Caki2 (cell line): ENCODE data around the gene DENND1A. TPM values are rescaled to one million over a fixed set of nuclear protein-coding genes. Genes with fewer than 3 reads are reported as not detected.
"Not testable (repeated sequence)": the region's sequence is repeated elsewhere in the genome, so short reads cannot be mapped to it uniquely, and the experiment has no call there.

ENCODE experiments used
- DNase-seq: peaks from one replicate; pipeline ENCODE4 v3.0.0-alpha.2; 2015; ENCODE audit warnings: low read depth
- in situ Hi-C: cut with HindIII; loops from 2 replicates; pipeline ENCODE4 v1.10.0; 2016; ENCODE audit warnings: low sequenced_read_pairs, low pct_unique_long_range_greater_than_20kb, mixed read lengths
- total RNA-seq: library from RNA; depleted of rRNA; stranded (reverse); fragments of >200 nt; shearing (Covaris generic); gene quantifications from 2 replicates; pipeline ENCODE4 v1.2.3, GENCODE V29; 2014; ENCODE audit warnings: low replicate concordance

Gene DENND1A
- total RNA-seq, 1 experiment from 2014 or later: 14.0 TPM

DNA sequence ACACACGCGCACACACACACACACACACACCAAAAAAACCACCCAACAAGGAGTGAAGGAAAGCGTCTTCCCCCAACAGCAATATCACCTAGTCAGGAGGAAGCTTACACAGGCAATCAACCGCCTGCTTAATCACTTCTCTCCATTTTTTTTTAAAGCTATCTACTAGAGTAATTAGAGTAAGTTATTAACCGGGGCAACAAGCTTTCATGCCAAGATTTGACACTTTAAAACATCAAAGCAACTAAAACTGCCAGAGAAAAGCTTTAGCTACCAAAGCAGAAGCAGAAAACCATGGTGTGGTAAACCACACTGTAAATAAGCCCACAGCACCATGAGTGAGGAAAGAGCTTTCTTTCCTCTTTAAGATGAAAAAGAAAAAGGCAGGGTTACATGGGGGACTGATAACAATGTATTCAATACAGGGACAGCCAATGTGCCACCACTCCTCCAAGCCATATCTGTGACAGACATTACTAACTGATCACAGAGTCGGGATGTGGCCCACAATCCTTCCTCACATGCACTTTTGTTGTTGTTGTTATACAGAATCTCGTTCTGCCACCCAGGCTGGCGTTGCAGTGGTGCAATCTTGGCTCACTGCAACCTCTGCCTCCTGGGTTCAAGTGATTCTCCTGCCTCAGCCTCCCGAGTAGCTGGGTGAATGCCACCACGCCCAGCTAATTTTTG lies 291.8 kb downstream of the DENND1A start:
- DNase-seq: peak; percentile 62
- in situ Hi-C loops: no loop called here

DNA sequence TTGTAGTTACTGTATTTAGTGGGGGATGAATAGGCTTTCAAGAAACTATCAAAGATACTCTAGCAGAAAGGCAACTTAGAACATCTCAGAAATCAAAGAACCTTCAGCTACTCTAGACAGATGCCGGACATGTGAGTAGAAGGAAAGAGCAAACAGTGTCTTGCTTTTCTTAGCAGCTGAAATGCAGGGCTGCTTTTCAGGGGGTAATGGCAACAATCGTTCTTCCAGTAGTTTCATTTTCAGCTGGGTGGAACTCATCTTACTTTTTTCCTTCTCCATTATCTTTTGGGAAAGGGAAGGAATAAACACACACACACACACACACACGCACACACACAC lies 292.4 kb downstream of the DENND1A start:
- in situ Hi-C loops: no loop called here
- no peak for DNase-seq

DNA sequence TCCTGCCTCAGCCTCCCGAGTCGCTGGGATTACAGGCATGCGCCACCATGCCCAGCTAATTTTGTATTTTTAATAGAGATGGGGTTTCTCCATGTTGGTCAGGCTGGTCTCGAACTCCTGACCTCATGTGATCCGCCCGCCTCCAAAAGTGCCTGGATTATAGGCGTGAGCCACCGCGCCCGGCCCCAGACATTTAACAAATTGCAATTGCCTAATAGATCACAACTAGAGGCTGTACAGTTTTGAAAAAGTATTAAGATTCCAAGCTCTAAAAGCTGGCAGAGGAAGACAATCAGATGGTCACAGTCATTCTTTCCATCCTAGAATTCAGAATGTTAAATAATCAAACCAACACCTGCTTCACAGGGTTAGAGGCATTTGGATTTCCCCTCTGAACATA lies 293.1 kb downstream of the DENND1A start:
- in situ Hi-C loops, DNase-seq: not testable (repeated sequence)

DNA sequence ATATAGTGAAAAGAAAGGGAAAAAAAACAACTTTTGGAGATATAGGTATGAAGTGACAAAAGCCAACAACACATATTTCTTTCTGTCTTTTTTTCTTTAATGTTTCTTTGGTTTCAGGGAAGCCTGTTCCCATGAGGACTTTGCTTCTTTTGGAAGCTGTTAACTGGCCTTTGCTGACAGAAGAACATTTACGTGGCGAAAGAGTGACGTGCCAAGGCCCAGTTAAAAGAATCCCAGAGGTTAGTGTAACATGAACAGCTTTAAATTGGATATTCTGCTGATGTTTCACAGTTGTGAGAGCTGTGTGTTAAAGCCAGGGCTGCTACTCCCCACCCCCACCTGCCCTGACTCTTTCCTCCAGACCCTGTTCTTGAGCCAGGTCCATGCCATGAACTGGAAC lies 298.1 kb downstream of the DENND1A start:
- no peak for DNase-seq
- in situ Hi-C loops: no loop called here

DNA sequence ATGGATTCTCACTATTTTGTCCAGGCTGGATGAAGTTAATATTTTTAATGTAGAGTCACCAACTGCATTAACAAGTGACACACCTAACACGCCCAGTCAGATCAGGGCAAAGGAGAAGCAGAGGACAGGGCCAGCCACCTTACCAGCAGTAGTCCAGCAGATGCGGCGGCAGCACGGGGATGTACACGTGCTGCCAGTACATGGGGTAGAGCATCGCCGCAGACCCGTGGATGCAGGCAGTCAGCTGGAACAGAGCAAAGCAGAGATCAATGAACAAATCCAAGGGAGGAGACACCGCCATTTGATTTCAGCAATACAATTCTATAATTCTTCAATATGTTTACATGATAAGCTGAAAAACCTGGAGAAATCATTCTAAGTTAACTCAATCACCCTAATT lies 299.7 kb downstream of the DENND1A start:
- DNase-seq: no peak
- in situ Hi-C loops: no loop called here

DNA sequence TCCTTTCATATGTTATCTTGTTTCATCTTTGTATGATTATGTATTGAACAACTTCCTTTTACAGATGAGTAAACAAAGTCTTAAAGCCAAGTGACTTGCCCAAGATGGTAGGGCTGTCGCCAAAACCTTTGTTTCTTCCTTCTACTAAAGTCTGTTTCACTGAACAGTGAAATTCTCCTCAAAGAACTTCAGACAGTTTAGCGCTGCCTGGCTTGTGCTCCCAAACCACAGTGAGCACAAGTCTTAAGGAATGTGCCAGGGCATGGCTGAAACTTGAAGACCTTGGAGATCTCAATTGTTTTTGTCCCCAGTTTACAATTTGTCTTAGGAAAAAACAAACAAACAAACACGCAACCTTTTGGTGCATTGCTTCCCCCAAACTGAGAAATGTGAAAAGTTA lies 300.4 kb downstream of the DENND1A start:
- no peak for DNase-seq
- in situ Hi-C loops: no loop called here

DNA sequence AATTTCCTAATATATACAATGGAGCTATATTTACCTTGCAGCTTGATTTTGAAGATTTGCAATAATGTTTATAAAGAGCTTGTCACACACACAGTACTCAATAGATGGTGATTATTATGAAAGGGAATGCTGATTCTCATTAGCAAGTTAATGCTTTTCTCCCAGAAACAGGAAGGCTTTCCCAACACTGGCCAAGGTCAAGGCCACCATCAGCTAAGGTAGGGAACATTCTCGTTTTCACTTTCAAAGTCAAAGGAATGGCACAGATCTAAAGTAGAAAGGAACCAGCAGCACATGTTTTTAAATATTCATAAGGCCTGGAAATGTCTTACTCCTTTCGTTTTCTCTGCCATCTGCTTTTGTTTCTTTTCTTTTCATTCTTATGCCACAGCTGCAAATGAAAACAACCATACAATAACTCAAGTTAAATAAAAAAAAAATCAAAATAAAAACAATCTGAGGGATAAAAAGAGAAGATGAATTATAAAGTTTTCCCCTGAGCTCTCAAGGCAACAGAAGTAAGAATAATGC lies 307.1 kb downstream of the DENND1A start:
- in situ Hi-C loops: no loop called here
- DNase-seq: no peak

DNA sequence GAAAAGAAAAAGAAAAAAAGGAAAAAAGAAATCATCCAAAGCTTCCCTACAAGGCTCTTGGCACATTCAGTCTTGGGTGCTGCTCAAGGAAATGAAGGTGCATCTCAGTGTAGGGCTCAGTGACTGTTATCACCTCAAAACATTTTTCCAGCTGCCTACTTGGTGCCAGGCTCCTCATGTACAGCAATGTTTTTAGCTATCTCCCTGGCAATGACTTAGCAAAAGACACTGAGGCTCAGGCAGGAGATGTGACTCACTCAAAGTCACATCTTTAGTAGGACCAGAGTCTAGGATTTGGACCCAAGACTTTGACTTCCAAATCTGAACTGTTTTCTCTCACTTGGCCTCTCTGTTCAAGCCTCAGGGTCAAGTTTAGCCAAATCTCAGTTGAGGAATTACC lies 309.7 kb downstream of the DENND1A start:
- DNase-seq: peak; percentile 8
- in situ Hi-C loops: no loop called here

DNA sequence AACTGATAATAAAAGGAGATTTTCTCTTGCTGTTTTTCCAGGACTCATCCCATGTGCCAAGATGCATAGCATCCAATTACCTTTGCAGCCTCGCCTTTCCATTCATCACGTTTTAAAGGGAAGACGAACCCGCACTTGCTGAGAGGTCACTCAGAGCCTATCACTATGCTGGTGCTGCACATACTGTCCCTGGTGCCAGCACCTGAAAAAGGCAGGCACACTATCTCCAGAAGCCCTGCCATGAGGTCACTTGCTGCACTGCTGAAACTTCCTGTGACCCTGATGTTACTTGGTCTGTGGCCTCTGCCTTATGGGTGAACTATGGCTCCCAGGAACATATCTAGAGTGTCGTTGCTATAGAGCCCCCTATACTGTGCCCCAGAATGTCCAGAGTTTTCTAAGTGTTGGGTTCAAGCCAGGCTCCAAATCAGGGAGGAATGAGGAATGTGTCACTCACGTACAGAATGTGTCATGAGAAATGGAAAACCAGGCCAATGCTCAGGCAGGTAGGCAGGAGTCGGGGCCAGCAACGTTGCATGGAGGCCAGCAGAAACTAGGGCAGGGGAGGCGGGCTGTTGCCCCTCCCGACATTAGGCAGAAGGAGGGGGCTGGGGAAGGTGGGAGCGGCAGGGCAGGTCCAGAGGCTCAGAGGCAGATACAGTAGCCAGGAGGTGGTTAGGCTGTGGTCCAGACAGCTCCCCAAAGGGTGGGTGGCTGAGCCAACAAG lies 311.8 kb downstream of the DENND1A start:
- in situ Hi-C loops: no loop called here
- DNase-seq: no peak

DNA sequence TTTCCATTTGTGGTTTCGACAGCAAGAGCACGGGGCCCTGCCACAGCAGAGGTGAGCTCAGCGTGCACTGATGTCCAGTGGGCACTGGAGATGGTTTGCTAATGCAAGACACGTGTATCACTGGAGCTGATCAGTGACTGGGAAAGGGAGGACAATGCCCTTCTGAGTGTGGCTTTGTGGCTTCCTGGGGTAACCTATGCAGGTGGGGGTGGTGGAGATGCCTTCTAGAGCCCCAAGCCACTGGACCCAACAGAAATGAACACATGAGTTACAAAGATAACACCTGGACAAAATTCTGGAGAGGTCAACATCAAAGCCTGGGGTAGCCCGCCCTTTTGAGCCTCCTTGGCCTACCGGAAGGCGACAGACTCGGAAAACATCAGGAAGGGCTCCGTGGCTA lies 312.6 kb downstream of the DENND1A start:
- DNase-seq: no peak
- in situ Hi-C loops: no loop called here

DNA sequence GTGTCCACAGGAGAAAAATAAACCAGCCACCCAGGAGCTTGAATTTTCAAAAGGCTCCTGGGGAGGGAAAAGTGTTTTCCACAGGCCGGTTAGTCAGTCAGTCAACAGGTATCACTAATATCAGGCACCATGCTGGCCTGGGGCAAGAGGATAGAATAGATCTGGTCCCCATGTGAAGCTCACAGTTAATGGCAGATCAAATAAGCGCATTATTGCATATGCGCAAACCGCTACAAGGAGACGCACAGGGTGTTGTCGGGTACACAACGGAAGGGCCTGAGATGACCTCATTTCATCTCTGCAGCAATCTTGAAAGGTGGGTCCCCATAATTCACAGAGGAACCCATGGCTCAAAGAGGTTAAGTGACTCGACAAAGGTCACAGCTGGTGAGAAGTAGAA lies 313.2 kb downstream of the DENND1A start:
- no peak for DNase-seq
- in situ Hi-C loops: no loop called here

DNA sequence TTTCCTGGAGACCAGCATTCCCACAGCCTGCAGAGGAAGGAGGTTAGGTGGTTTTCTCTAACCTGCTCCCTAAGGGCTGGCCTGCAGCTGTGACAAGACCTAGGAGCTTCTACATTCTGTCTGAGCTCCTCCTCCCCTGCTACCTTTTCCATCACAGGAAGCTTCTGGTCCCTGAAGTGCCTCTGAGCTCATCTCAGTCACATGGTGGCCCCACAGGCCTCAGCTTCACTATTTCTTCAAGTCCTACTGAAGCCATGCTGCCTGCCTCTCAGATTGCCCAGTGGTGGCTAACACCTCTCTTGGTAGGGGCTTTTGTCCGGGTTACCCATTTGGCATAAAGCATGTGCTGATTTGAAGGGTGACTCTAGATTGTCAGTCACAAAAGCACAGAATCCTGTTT lies 314.5 kb downstream of the DENND1A start:
- no peak for DNase-seq
- in situ Hi-C loops: no loop called here

DNA sequence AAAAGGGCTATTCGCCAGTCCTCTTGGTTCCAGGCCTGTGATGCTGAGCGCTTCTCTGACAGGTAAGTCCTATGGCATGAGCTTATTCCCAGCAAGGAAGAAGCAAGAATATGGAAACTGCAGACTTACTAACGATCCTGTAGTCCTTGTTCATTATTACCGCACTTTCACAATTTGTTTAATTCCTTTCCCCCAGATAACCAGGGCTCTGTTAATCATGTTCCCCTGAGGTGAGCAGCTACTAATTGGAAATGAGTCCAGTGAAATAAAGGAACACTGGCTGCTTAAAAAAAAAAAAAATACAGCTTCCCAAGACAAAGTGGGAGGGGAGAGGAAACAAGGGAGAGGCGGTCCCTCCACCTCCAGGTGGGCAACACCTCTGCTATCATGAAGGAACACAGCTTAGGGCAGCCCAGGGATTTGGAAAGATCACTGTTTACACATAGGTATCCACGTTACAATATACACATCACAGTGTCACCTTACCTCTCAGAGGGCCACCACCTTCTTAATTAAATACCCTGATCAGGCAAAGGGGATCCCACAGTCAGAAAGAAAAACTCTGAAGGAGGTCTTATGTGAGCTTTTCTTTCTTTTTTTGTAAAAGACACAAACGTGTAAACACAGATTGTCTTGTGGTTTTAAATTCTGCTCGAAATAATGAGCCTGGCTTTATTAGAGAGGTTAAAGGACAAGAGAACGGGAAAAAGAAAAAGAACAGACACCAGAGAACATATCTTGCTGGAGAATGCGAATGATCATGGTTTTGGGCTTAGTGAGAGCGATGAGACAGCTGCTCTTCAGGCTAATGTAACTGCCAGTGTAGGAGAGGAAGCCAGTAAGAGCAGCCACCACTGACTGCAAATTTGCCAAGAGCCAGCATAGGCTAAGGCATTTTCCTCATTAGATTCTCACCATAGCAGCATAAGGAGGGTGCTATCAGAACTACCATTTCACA lies 315.3 kb downstream of the DENND1A start:
- in situ Hi-C loops: no loop called here
- DNase-seq: no peak

DNA sequence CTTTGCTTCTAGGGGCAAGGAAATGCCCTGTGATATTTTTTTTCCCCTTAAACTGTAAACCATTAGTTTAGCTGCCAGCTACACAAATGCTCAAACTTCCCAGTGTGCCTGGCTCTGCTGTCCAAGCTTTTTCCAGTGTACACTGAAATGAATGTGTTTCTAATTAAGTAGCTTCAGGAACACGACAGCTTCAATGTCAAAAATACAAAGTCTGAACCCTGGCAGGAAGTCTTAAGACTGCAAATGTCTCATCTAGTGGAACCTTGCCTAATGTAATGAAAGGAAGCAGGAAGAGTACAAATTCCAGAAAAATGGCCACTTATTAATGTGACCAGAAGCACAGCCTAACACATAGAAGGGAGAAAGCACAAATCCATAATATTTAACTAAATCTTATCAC lies 318.7 kb downstream of the DENND1A start:
- DNase-seq: no peak
- in situ Hi-C loops: no loop called here

DNA sequence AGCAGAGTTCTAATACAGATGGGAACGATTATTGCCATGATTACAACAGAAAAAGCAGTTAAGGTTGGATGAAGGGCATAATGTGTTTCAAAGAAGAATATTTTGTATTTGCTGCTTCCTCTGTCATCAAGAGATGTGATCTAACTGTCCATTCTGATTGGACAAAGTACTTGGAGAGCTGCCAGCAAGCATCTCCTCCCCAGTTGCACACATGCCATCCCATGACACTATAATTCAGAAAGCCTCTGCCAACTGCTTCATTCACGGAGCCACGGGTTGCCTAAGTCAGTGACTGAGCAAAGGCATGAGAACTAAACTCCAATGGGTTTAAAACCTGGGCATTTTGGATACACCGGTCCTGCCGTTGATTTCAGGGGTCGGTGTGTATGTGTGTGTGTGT lies 320.1 kb downstream of the DENND1A start:
- in situ Hi-C loops: no loop called here
- no peak for DNase-seq

DNA sequence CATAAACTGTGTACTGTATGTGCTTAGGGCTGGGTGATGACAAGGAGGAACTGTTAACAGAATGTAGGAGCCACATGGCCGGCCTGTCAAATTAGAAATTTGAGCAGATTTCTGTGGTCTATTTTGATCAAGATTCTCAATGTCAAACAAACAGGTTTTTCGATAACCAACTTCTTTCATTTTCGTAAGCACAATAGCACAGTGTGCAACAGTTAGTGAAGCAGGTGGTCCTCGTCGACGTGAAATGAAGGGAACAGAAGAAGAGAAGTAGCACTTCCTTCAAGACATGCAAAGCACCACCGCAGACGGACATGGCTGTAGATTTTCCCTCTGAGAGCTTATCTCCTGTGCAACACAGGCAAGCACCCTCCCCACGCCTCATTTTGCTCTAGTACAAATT lies 321.8 kb downstream of the DENND1A start:
- DNase-seq: no peak
- in situ Hi-C loops: no loop called here

DNA sequence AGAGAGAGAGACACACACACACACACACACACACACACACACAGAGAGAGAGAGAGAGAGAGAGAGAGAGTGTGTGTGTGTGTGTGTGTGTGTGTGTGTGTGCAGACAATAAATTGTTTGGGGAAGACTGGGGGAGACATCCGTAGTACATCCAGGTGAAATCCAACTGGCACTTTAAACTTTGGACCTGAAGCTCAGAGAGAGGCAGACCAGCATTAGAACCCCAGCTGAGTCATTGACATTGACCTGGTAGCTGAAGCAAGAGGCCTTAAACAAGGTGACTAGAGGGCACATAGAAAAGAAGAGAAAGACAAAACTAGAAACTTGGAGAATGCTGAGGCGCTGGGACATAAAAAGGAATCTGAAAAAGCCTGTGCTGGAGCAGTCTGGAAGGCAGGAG lies 322.4 kb downstream of the DENND1A start:
- in situ Hi-C loops: no loop called here
- no peak for DNase-seq

DNA sequence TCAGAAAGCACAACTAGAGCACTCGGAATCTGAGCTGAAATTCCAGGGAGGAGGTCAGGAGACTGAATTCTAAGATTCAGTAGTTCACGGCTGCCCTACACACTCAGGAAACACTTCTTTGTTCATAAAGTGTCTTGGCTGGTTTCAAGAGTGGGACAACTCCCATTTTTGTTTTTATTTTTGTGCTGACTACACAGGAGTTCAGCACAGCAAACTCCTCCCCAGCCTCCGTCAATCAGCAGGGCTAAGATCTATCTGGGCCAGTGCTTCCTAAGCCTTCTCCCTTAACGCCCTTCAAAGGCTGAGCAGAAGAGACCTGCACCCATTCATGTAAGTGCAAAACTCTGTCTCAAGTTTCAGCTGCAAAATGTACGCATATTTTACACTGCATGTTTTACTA lies 323.8 kb downstream of the DENND1A start:
- no peak for DNase-seq
- in situ Hi-C loops: no loop called here

DNA sequence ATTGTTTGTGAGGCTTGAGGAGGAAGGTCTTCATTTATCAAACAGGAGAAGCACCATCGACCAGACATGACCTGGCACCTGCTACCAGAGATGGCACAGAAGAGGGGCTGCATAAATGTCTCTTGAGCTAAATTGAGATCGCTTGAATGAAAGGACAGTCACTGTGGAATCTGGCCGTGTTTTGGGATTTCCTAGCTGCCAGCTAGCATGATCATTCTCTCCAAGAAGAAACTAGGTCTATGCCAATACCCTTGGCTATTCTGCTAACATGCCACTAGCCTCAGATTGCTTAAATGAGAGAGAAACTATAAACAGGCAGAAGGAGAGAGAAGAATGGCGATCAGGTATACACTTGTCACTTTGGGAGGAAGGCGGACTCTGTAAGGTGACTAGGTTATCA lies 324.6 kb downstream of the DENND1A start:
- in situ Hi-C loops: no loop called here
- no peak for DNase-seq
